Tibial nerve (tissue), 4 donors: ENCODE data around the gene SLC66A1. TPM values are rescaled to one million over a fixed set of nuclear protein-coding genes. Genes with fewer than 3 reads are reported as not detected.

ENCODE experiments used
- DNase-seq, 2 donors: peaks; one replicate each; pipeline ENCODE4 v3.0.0-alpha.2; 2019; ENCODE audit warnings: low spot score in 2 of 2
- H3K27ac ChIP-seq, 4 donors: fragments of 200-600 bp; sonication (generic) in 3 of 4; one replicate each; pipeline ENCODE4 v1.5.1; 2017 to 2019; ENCODE audit warnings: mild to moderate bottlenecking in 1 of 4
- H3K27me3 ChIP-seq, 2 donors: fragments of 200-600 bp; sonication (generic) in 1 of 2; one replicate each; pipeline versions ENCODE4 v1.5.1 to v1.6.0; 2017 to 2019
- H3K36me3 ChIP-seq, 3 donors: fragments of 200-600 bp; sonication (generic); one replicate each; pipeline ENCODE4 v1.5.1; 2018 to 2019
- H3K4me1 ChIP-seq, 4 donors: fragments of 200-600 bp; sonication (generic) in 3 of 4; one replicate each; pipeline ENCODE4 v1.5.1; 2017 to 2019
- H3K4me3 ChIP-seq, 4 donors: fragments of 200-600 bp; sonication (generic) in 3 of 4; one replicate each; pipeline ENCODE4 v1.5.1; 2017 to 2019; ENCODE audit warnings: mild to moderate bottlenecking in 1 of 4, moderate library complexity in 1 of 4
- H3K9me3 ChIP-seq, 4 donors: fragments of 200-600 bp; sonication (generic) in 3 of 4; one replicate each; pipeline ENCODE4 v1.5.1; 2017 to 2019
- CTCF ChIP-seq, 5 experiments: fragments of 200-600 bp in 3 of 5; fragments of 450-650 bp in 2 of 5; sonication (generic) in 3 of 5; IDR thresholded peaks; one replicate each; pipeline ENCODE4 v1.5.1; 2016 to 2019; ENCODE audit warnings: antibody characterized with exemption in 5 of 5, mild to moderate bottlenecking in 3 of 5, moderate library complexity in 2 of 5
- EP300 ChIP-seq, 2 donors: sonication (generic); formaldehyde crosslinking; IDR thresholded peaks; one replicate each; pipeline ENCODE4 v1.6.1; 2017; ENCODE audit warnings: antibody characterized with exemption in 2 of 2, mild to moderate bottlenecking in 1 of 2
- POLR2A ChIP-seq, 2 donors: fragments of 450-650 bp; IDR thresholded peaks; one replicate each; pipeline ENCODE4 v1.6.1; 2017; ENCODE audit warnings: antibody characterized with exemption in 2 of 2, mild to moderate bottlenecking in 2 of 2, moderate library complexity in 2 of 2
- WGBS, 2 donors: methylation state at CpG; one replicate each; pipeline ENCODE4 v1.1.5; 2018; 5-methylcytosine and 5-hydroxymethylcytosine counted together
- total RNA-seq, 4 donors: library from RNA; depleted of rRNA; stranded (reverse); fragments of >200 nt; gene quantifications; one replicate each; pipeline ENCODE4 v1.1.0, GENCODE V29; 2016

SLC66A1 gene
- total RNA-seq, 4 donors from 2014 or later, result 14.4 to 30.3 (median 21.2) TPM

- 94 to 97% methylated on average over 3 of the region's 3 CpGs for WGBS, 2 donors
Measured at GRCh38 chr1:19308509-19308907, 3.6 kb upstream of the SLC66A1 start.

GRCh38 chr1:19309123-19309813 lies 2.9 kb upstream of the SLC66A1 start:
- WGBS, 2 donors, result 80% methylated on average over 6 of the region's 6 CpGs
- DNase-seq, result no peak

More at GRCh38 chr1:19308509-19308907, 3.6 kb upstream of the SLC66A1 start:
- Histone ChIP-seq H3K4me3 (no peak overlapping the region), H3K36me3 (peaks cover 6 to 50% (median 9%) of the 10 kb centered on the region in 3 donors), H3K27ac (peak overlapping the region in 1 of 4 donors; percentile 22), H3K27me3 (no peaks in the 10 kb centered on the region), H3K9me3 (no peaks in the 10 kb centered on the region), H3K4me1 (peaks cover 0 to 29% (median 17%) of the 10 kb centered on the region in 4 donors)
- DNase-seq, result no peak
- TF ChIP-seq EP300 (IDR thresholded peaks at IDR 0.05), result no peak
- no peak for TF ChIP-seq POLR2A (IDR thresholded peaks at IDR 0.05)
- no peak for TF ChIP-seq CTCF (IDR thresholded peaks at IDR 0.05)

GRCh38 chr1:19310061-19310460 lies 2.1 kb upstream of the SLC66A1 start:
- no peak overlapping the region for H3K4me3 ChIP-seq

More at GRCh38 chr1:19309123-19309813, 2.9 kb upstream of the SLC66A1 start:
- peaks cover 3 to 45% (median 9%) of the 10 kb centered on the region in 3 donors for H3K36me3 ChIP-seq
- TF ChIP-seq CTCF (IDR thresholded peaks at IDR 0.05) (no peak), EP300 (IDR thresholded peaks at IDR 0.05) (no peak), POLR2A (IDR thresholded peaks at IDR 0.05) (no peak)
- peaks cover 0 to 37% (median 20%) of the 10 kb centered on the region in 4 donors for H3K4me1 ChIP-seq
- H3K9me3 ChIP-seq, result no peaks in the 10 kb centered on the region
- H3K4me3 ChIP-seq, result no peak overlapping the region
- no peaks in the 10 kb centered on the region for H3K27me3 ChIP-seq
- no peak overlapping the region for H3K27ac ChIP-seq

GRCh38 chr1:19310720-19311502 lies 1.2 kb upstream of the SLC66A1 start:
- H3K9me3 ChIP-seq, result no peaks in the 10 kb centered on the region
- peaks cover 0 to 53% (median 20%) of the 10 kb centered on the region in 4 donors for H3K4me1 ChIP-seq
- peaks cover 3 to 40% (median 9%) of the 10 kb centered on the region in 3 donors for H3K36me3 ChIP-seq
- H3K4me3 ChIP-seq, result peak overlapping the region; percentile 62 to 88 (median 76)
- TF ChIP-seq POLR2A (IDR thresholded peaks at IDR 0.05) (no peak), CTCF (IDR thresholded peaks at IDR 0.05) (no peak), EP300 (IDR thresholded peaks at IDR 0.05) (no peak)
- no peaks in the 10 kb centered on the region for H3K27me3 ChIP-seq
- H3K27ac ChIP-seq, result peak overlapping the region; percentile 47 to 92 (median 84)
- DNase-seq, result no peak
- WGBS, 2 donors, result 33 to 40% methylated on average over 13 of the region's 13 CpGs

More at GRCh38 chr1:19310061-19310460, 2.1 kb upstream of the SLC66A1 start:
- no peaks in the 10 kb centered on the region for H3K9me3 ChIP-seq
- H3K36me3 ChIP-seq, result peaks cover 3 to 42% (median 9%) of the 10 kb centered on the region in 3 donors
- H3K4me1 ChIP-seq, result peaks cover 0 to 44% (median 20%) of the 10 kb centered on the region in 4 donors
- H3K27ac ChIP-seq, result no peak overlapping the region
- DNase-seq, result no peak
- TF ChIP-seq EP300 (IDR thresholded peaks at IDR 0.05), result no peak
- no peak for TF ChIP-seq CTCF (IDR thresholded peaks at IDR 0.05)
- TF ChIP-seq POLR2A (IDR thresholded peaks at IDR 0.05), result no peak
- WGBS, 2 donors, result 83 to 85% methylated on average over 7 of the region's 7 CpGs
- H3K27me3 ChIP-seq, result no peaks in the 10 kb centered on the region
